OCI-LY1 (cell line): ENCODE results near the gene TGFBR1.

Experiments used
- H2AFZ ChIP-seq: fragments of 200-600 bp; sonication (generic), shearing (Covaris generic); 2 replicates; pipeline ENCODE4 v1.6.0; 2014; ENCODE audit warnings: antibody characterized with exemption, mild to moderate bottlenecking, low read length
- H3F3A ChIP-seq: fragments of 200-600 bp; sonication (generic), shearing (Covaris generic); 2 replicates; pipeline ENCODE4 v1.6.0; 2014; ENCODE audit warnings: mild to moderate bottlenecking, antibody characterized with exemption, low read length, moderate library complexity; ENCODE audit not compliant: insufficient read depth
- H3K27ac ChIP-seq: fragments of 200-600 bp; sonication (generic); 2 replicates; pipeline ENCODE4 v1.5.1; 2014; ENCODE audit warnings: low read length, mixed run types, mild to moderate bottlenecking, low read depth; ENCODE audit not compliant: poor library complexity, severe bottlenecking
- H3K27me3 ChIP-seq: fragments of 200-600 bp; sonication (generic); 2 replicates; pipeline ENCODE4 v1.6.0; 2014; ENCODE audit warnings: antibody characterized with exemption, mild to moderate bottlenecking, low read length, moderate library complexity; ENCODE audit not compliant: insufficient read depth
- H3K36me3 ChIP-seq: fragments of 200-600 bp; sonication (generic); 2 replicates; pipeline ENCODE4 v1.6.1; 2014; ENCODE audit warnings: mild to moderate bottlenecking, antibody characterized with exemption, low read length, moderate library complexity, mixed read lengths; ENCODE audit not compliant: insufficient read depth
- H3K4me1 ChIP-seq: fragments of 200-600 bp; sonication (generic); 2 replicates; pipeline ENCODE4 v1.5.1; 2014; ENCODE audit warnings: mild to moderate bottlenecking, low read length, moderate library complexity; ENCODE audit not compliant: insufficient read depth, severe bottlenecking
- H3K4me2 ChIP-seq: fragments of 200-600 bp; sonication (generic), shearing (Covaris generic); 2 replicates; pipeline ENCODE4 v1.6.1; 2014; ENCODE audit warnings: low read length
- H3K4me3 ChIP-seq: fragments of 200-600 bp; sonication (generic); 2 replicates; pipeline ENCODE4 v1.5.1; 2014; ENCODE audit warnings: low read length, low read depth, mild to moderate bottlenecking, mixed read lengths; ENCODE audit not compliant: poor library complexity, severe bottlenecking
- H3K79me2 ChIP-seq: fragments of 200-600 bp; shearing (Covaris generic); 2 replicates; pipeline ENCODE4 v1.6.1; 2016; ENCODE audit warnings: mixed run types, low read length, mixed read lengths; ENCODE audit not compliant: insufficient read depth
- H3K9ac ChIP-seq: fragments of 200-600 bp; sonication (generic), shearing (Covaris generic); 2 replicates; pipeline ENCODE4 v1.6.1; 2014; ENCODE audit warnings: mild to moderate bottlenecking, low read length, mixed read lengths
- H3K9me2 ChIP-seq: fragments of 200-600 bp; sonication (generic), shearing (Covaris generic); 2 replicates; pipeline ENCODE4 v1.6.1; 2014; ENCODE audit warnings: low read depth, mild to moderate bottlenecking, low read length, mixed read lengths
- H3K9me3 ChIP-seq: fragments of 200-600 bp; shearing (Covaris generic); 2 replicates; pipeline ENCODE4 v1.6.1; 2014; ENCODE audit warnings: low read length, mixed read lengths
- H4K20me1 ChIP-seq: fragments of 200-600 bp; sonication (generic), shearing (Covaris generic); 2 replicates; pipeline ENCODE4 v1.6.0; 2016; ENCODE audit warnings: mild to moderate bottlenecking, low read length; ENCODE audit not compliant: insufficient read depth
- EZH2 ChIP-seq: fragments of 200-600 bp; sonication (generic), shearing (Covaris generic); IDR thresholded peaks from 2 replicates; pipeline ENCODE4 v1.8.0; 2017; ENCODE audit warnings: borderline replicate concordance, mixed run types, mild to moderate bottlenecking, antibody characterized with exemption, low read length, moderate library complexity, mixed read lengths
- TF ChIP-seq, protein P1 (sequence below): fragments of 200-600 bp; sonication (generic), shearing (Covaris generic); IDR thresholded peaks from 2 replicates; pipeline ENCODE4 v1.5.1; 2017; ENCODE audit warnings: mild to moderate bottlenecking, antibody characterized with exemption, low read length, moderate library complexity, mixed read lengths

The TGFBR1 gene

DNA sequence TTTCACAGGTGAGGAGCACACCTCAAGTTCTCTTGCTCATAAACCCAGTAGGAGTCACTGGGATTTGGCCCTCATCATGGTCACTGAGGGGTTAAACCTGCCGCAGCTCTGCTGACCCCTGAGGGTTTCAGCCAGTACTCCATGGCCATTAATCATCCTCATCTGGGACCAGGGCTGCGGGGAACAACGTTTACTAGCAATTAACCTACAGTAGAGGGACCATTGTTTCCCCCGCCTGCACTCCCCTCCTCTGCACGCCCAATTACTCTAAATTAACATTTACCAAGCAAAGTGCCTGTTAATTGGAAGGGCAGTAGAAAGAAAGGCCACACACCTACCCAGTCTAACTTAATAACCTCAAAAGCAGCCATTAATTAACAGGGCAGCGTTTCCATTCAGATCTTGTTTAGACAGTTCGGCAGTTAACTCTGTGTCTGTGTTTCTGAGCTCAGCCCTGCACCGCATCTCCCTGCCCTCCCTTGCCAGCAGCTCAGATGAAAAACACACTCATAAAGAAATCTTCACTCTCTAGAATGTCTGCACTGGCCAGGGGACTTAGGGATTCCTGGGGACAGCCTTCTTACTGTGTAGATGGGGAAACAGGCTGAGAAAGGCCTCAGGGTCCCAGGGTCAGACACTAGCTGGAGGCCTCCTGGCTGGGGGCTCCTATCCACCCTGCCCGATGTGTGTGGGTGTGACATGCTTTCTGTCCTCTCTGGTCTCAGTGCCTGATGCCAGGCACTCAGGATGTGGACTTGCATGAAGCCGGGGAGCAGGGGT is 65.3 kb downstream of the TGFBR1 start:
- Histone ChIP-seq H3K9me2 (no peaks in the 10 kb centered on the region), H3K27me3 (no peaks in the 10 kb centered on the region), H3K9ac (no peak overlapping the region), H3F3A (no peaks in the 10 kb centered on the region), H3K4me3 (no peak overlapping the region), H4K20me1 (no peaks in the 10 kb centered on the region), H3K79me2 (no peaks in the 10 kb centered on the region), H2AFZ (no peak overlapping the region), H3K4me1 (peaks cover 11% of the 10 kb centered on the region), H3K4me2 (no peak overlapping the region), H3K9me3 (no peaks in the 10 kb centered on the region), H3K36me3 (no peaks in the 10 kb centered on the region), H3K27ac (no peak overlapping the region)
- no peak for TF ChIP-seq EZH2
- TF ChIP-seq, protein P1, sequence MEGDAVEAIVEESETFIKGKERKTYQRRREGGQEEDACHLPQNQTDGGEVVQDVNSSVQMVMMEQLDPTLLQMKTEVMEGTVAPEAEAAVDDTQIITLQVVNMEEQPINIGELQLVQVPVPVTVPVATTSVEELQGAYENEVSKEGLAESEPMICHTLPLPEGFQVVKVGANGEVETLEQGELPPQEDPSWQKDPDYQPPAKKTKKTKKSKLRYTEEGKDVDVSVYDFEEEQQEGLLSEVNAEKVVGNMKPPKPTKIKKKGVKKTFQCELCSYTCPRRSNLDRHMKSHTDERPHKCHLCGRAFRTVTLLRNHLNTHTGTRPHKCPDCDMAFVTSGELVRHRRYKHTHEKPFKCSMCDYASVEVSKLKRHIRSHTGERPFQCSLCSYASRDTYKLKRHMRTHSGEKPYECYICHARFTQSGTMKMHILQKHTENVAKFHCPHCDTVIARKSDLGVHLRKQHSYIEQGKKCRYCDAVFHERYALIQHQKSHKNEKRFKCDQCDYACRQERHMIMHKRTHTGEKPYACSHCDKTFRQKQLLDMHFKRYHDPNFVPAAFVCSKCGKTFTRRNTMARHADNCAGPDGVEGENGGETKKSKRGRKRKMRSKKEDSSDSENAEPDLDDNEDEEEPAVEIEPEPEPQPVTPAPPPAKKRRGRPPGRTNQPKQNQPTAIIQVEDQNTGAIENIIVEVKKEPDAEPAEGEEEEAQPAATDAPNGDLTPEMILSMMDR = no peak

DNA sequence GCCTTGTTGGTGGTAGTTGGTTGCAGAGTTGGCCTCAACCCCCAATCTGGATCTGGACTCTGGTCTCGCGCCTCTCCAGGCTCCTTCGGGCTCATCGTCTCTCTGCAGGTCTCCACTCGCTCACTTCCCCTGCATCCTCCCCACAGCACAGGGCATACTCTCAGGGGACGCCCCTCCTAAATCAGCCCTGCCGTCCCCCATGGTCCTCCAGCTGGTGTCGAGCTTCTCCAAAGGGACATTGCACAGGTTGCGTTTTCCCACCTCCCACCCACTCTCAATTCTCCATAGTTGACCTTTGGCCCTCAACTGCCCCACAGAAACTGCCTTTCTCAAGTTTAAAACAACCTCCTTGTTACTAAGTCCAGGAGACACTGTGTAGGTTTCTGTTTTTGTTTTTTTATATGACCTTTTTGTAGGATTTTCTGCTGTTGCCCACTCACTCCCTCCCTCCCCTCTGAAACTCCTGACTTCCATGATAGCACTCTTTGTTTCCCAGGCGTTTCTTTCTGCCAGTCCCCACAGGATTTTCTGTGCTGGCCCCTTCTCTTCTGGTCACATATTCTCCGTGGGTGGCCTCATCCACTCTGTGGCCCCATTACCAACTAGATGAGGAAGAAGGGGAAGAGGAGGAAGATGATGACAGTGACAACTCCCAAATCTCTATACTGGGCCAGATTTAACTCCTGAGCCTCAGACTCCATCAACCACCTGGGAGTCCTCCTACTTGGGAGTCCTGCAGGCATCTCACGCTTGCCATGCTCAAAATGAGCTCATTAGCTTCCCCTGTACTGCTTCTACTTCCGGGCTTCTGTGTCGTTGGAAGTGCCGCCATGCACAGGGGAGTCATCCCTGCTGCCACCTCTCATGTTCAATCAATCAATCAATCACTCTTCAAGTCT is 66.6 kb downstream of the TGFBR1 start:
- H3K4me1 ChIP-seq = peaks cover 11% of the 10 kb centered on the region
- H2AFZ ChIP-seq = no peak overlapping the region

More for the DNA sequence above, 66.6 kb downstream of the TGFBR1 start:
- Histone ChIP-seq H3K79me2 (no peaks in the 10 kb centered on the region), H3K9me3 (no peaks in the 10 kb centered on the region), H3K4me3 (no peak overlapping the region), H4K20me1 (no peaks in the 10 kb centered on the region), H3K27me3 (no peaks in the 10 kb centered on the region), H3F3A (no peaks in the 10 kb centered on the region), H3K9ac (no peak overlapping the region), H3K9me2 (no peaks in the 10 kb centered on the region), H3K27ac (no peak overlapping the region), H3K4me2 (no peak overlapping the region), H3K36me3 (no peaks in the 10 kb centered on the region)
- TF ChIP-seq, protein P1 = no peak
- TF ChIP-seq EZH2 = no peak
